AML-193 (cell line): ENCODE results near the gene CEACAM20.
"Not testable (repeated sequence)": the region's sequence is repeated elsewhere in the genome, so short reads cannot be mapped to it uniquely, and the experiment has no call there.

ENCODE experiments used
- DNase-seq, 2 experiments: peaks; one replicate each; lab custom pipeline; 2025; lab: John Stamatoyannopoulos, UW

CEACAM20 gene

DNA sequence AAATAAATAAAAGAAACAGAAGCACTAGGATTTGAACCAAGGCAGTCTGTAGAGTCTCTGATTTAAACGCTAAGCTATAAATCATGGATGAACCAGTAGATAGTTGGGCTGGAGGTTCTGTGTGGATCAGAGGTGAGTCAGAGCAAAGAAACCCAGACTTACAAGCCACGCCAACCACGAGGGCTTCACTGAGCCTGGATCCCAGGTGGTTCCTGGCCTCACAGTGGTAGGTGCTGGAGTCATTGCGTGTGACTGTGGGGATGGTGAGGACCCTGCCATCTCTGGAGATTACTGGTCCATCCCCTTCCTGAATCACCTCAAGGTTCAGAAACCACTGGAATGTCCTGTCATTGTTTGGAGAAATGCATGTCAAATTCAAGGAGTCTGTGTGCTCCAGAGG is 19.3 kb upstream of the CEACAM20 start:
- no peak for DNase-seq

- no peak for DNase-seq
Measured at GRCh38 chr19:44544031-44544430, 14.6 kb upstream of the CEACAM20 start.

- no peak for DNase-seq
Measured at GRCh38 chr19:44542671-44543070, 13.2 kb upstream of the CEACAM20 start.

GRCh38 chr19:44540736-44541135 is 11.3 kb upstream of the CEACAM20 start:
- DNase-seq = no peak

- no peak for DNase-seq
Measured at GRCh38 chr19:44539991-44540390, 10.5 kb upstream of the CEACAM20 start.

DNA sequence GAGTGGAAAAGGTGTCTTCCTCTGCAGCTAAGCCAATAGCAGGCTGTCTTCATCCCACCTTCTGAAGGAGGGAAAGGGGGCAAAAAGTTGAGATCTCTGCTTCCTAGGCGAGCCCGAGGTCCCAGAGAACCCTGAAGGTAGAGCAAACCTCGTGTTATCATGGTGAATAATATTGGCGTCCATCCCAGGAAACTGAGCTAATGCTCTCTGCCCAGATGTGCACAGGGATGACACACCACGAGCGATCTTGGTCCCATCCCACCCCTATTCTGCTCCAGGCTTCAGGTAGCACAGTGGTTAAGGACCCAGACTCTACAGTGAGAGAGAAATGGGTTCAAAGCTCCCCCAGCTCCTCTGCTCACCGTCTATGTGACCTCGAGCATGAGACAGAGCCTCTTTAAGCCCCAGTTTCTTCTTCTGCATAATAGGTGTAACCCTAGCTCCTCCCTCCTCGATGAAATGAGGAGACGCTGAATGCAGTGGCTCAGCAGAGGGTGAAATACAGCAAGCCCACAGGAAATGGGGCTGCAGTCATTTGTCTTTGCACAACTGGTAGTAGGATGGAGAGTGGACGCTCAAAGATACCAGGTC is 9.9 kb upstream of the CEACAM20 start:
- DNase-seq = no peak

DNA sequence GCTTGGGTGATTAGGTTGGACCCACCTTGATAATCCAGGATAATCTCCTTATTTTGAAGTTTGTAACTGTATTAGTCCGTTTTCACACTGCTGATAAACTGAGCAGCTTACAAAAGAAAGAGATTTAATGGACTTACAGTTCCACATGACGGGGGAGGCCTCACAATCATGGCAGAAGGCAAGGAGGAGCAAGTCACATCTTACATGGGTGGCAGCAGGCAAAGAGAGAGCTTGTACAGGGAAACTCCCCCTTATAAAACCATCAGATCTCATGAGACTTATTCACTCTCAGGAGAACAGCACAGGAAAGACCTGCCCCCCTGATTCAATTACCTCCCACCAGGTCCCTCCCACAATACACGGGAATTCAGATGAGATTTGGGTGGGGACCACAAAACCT is 5.9 kb upstream of the CEACAM20 start:
- not testable (repeated sequence) for DNase-seq

DNA sequence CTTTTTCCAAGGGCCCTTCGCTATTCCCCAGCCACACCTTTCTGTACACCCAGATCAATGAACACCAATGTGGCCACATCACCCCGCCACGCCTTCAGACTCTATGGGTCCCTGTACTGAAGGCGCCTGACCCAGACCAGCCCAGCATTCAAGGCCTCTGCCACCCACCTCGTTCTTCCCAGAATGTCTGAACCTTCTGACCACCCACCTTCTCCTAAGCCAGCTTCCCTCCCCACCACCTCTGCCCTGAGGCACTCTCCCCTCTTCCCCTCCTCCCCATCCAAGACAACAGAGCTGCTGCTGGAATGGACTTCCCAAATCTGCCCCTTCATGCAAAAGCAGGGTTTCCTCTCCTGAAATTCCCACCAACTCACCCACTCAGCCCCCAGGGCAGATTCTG is 3.3 kb upstream of the CEACAM20 start:
- no peak for DNase-seq

- DNase-seq = no peak
Measured at GRCh38 chr19:44530777-44531176, 1.3 kb upstream of the CEACAM20 start.

DNA sequence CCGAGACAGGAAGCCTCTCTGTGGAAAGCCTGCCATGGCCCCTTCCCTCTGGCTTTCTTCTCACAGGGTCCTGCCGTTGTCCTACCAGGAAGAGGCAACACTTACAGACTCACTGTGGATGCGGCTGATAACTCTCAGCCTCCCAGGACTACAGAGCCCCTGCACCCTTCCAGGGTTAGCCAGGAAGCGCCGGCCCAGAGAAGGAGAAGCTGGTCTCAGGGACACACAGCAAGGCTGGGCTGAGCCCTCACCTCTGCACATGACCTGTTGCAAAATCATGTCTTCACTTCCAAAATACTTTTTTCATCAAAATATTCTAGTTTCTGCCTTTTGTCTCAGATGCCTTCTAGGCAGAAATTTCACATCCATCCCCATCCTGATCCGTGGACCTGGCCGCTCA is 1.9 kb downstream of the CEACAM20 start:
- no peak for DNase-seq

- no peak for DNase-seq
Measured at GRCh38 chr19:44525721-44526430, 3.6 kb downstream of the CEACAM20 start.

- no peak for DNase-seq
Measured at GRCh38 chr19:44521370-44521769, 8.1 kb downstream of the CEACAM20 start.

DNA sequence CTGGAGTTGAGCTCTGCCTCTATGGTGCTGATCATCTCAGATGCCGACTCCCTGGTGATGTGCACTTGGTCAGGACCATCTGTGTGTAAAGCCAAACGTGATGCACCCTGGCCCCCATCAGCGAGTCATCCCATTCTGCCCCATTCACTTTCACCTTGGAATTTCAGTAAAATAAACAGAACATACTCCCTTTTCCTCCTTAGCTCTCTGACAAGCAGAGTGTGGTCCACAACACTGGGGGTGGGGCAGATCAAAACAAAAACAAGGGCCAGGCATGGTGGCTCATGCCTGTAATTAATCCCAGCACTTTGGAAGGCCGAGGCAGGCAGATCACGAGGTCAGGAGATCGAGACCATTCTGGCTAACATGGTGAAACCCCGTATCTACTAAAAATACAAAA is 12.3 kb downstream of the CEACAM20 start:
- no peak for DNase-seq

- DNase-seq = no peak
Measured at GRCh38 chr19:44515907-44516306, 13.6 kb downstream of the CEACAM20 start.

- no peak for DNase-seq
Measured at GRCh38 chr19:44515031-44515430, 14.4 kb downstream of the CEACAM20 start.

DNA sequence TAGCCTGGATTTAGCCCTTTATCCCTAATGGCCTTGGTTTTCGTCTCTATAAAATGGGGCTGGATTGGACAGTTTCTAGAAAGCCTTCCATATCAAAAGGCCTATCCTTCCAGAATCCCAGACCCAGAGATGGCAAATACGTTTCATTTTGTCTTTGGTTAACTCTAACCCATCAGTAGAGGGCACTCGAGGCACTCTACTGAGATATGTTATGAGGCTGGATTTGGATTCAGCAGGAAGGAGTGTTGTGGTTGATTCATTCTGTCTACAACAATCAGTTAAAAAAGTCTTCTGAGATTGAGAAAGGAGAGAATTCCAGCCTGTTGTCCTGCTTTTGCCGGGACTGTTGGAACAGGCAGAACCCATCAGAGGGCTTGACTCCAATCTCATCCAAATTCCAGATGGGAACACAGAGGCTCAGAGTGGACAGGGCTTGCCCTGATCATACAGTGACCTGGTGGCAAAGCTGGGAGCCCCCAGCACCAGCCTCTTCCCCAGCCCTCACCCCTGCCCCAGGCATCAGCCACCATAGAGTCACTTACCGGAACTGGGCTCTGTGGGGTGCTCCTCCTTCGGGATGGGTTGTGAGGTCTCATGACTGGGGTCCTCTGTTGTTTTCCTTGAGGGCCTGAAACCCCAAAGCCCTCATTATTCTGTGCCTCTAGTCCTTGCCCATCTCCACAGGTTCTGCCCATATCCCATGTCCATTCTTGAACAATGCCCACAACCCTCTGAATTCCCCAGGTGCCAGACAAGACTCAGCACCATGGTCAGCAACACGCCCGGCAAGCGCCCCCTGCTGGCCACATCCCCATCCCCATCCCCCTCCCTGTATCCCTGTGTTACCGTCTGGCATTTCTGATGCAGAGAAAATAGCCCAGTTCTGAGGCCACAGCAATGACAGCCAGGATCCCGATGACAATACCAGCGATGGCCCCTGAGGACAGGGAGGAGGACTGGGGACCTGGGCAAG is 16.9 kb downstream of the CEACAM20 start:
- DNase-seq = peak; percentile 9 to 26

GRCh38 chr19:44509478-44509877 is 20.0 kb downstream of the CEACAM20 start:
- no peak for DNase-seq

DNA sequence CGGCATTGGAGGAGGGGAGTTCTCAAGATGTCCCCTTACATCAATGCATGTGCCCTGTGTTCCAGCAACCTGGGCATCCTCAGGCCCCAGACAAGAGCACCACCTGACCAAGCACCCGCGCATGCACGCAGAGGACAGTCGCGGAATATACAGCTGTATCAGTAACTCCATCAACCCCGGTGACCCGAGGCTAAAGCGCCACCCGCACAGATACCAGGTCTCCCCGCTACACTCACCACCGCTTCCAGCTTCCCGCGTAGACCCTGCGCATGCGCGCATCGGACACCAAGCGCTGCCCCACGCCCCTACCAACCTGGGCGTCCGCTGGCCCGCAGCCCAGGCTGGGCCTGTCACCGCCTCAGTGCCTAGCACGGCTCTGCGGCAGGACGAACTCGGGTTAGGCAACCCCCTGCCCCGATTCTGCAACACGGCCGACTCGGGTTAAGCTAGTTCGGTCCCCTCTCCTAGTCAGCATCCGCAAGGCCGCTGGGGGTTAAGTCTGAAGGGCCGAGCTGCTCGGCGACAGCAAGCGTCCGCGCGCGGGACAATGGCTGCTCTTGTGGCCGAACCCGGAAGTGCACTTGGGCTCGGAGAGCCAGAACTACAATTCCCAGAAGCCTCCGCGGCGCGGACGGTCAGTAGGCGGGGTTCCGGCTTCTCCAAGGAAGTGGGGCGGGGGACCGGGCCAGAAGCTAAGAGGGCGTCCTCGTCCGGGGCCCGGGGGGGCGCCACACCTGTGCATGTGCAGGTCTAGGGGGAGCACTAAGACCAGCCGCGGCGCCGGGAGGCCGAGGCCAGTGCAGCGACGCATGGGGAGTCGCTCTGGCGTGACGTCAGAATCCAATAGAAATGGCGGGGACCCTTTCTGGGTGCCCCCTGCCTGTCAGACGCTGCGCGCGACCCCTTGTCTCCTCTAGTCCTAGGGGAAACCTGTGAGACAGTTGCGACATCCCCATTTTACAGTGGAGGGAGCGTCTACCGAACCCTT is 29.2 kb downstream of the CEACAM20 start, which contains the start of gene ZNF180:
Gene ZNF180 (minus strand): TSS at position 561 of the 988 bp plus-strand sequence. CDS start 3,188 bp downstream, outside the sequence.
- peak; percentile 87 to 88 for DNase-seq

DNA sequence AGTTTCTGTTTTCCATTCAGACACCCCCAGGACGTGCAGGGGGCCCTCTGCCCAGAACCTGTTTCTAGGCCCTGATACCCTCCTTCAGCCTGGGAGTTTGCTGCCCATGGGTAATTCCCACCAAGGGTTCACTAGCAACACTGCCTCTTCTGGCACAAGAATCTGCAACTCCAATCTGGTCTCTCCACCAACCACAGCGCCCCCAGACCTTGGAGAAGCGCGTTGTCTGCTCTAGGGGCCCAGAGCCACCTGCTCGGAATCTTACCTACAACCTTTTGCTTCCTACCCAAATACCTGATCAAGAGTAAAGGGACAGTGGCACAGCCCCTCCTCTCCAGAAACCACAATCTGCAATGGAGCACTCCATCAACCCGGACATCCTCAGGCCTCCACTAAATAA is 29.9 kb downstream of the CEACAM20 start:
- DNase-seq = no peak

- no peak for DNase-seq
Measured at GRCh38 chr19:44498988-44499387, 30.5 kb downstream of the CEACAM20 start.

DNA sequence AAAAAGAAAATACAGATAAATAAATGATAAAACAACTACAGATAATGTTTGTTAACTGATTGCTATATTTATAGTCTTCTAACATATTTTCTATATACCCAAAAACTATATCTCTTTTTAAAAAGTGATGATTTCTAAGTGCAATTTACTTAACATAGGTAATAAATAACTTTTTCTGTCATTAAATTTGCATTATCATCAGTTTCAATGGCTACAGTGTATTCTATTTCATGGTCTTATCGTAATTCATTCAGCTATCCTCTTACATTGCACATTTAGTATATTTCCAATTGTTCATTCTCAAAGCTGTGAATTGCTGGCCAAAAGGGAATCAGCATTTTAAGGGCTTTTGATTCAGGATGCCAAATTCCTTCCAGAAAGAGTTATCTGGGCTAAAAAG is 32.8 kb downstream of the CEACAM20 start:
- no peak for DNase-seq
